ENCODE data around the gene HMGN1. TPM values are rescaled to one million over a fixed set of nuclear protein-coding genes. Genes with fewer than 3 reads are reported as not detected.

The HMGN1 gene
- total and polyA plus RNA-seq, 2 donors (not counting 1 experiment from before 2014, with no cell fraction given): 117 to 317 TPM

DNA sequence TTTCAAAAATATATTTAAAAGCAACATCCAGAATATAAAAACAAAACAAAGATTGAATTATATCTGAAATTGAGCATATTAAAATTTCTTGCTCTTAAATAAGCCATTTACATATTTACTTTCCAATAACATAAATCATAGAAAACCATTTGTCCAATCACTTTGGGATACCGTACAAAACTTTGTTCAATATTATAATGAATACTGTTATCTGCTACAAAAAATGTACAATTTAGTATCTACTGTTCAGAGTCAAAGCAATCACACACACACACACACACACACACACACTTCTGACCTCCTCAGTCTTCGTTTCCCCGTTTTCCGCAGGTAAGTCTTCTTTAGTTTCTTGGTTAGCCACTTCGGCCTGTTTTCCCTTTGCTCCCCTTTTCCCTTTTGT, 4.0 kb downstream of the HMGN1 start:
- DNase-seq (no peak), ATAC-seq (ENCODE audit: low read depth) (no peak)
- H3K36me3 ChIP-seq (replicated peaks in 1 of 2; ENCODE audit: control extremely low read depth in 1 of 2, control insufficient read depth in 1 of 2, extremely low read depth in 1 of 2, insufficient read depth in 2 of 2, low read length in 1 of 2): peaks cover 0 to 47% of the 10 kb centered on the region in 2 experiments
- Mint-ChIP-seq H3K27ac (no peak overlapping the region), H3K27me3 (no peaks in the 10 kb centered on the region), H3K4me1 (peaks cover 29% of the 10 kb centered on the region), H3K4me3 (no peak overlapping the region), H3K9me3 (ENCODE audit: insufficient read depth) (no peaks in the 10 kb centered on the region)
- H3K4me3 ChIP-seq (ENCODE audit: control extremely low read depth in 1 of 5, extremely low read depth in 1 of 5, insufficient read depth in 1 of 5, low read depth in 2 of 5, low read length in 4 of 5): no peak overlapping the region
- ChIA-PET POLR2A (no interaction called here), CTCF (interaction anchor here (1.1 kb wide), 1 partner anchor 43 kb away, joined by 4 read pairs; no protein-coding TSS in a partner anchor)
- H3K4me2 ChIP-seq (replicated peaks; ENCODE audit: low read depth, low read length, poor library complexity, severe bottlenecking): no peak overlapping the region
- H4K20me1 ChIP-seq (ENCODE audit: control insufficient read depth, insufficient read depth, low read length, poor library complexity, severe bottlenecking): peaks cover 25% of the 10 kb centered on the region
- intact Hi-C loops (cut with micrococcal nuclease): no loop called here
- H3K9me3 ChIP-seq (ENCODE audit: control extremely low read depth in 1 of 3, control insufficient read depth in 2 of 3, insufficient read depth in 1 of 3, low read length in 2 of 3): no peaks in the 10 kb centered on the region
- no peak for TF ChIP-seq EZH2 (IDR thresholded peaks at IDR 0.05; ENCODE audit: borderline replicate concordance, insufficient read depth, low read depth, low read length, poor library complexity, severe bottlenecking)
- TF ChIP-seq, protein P1, sequence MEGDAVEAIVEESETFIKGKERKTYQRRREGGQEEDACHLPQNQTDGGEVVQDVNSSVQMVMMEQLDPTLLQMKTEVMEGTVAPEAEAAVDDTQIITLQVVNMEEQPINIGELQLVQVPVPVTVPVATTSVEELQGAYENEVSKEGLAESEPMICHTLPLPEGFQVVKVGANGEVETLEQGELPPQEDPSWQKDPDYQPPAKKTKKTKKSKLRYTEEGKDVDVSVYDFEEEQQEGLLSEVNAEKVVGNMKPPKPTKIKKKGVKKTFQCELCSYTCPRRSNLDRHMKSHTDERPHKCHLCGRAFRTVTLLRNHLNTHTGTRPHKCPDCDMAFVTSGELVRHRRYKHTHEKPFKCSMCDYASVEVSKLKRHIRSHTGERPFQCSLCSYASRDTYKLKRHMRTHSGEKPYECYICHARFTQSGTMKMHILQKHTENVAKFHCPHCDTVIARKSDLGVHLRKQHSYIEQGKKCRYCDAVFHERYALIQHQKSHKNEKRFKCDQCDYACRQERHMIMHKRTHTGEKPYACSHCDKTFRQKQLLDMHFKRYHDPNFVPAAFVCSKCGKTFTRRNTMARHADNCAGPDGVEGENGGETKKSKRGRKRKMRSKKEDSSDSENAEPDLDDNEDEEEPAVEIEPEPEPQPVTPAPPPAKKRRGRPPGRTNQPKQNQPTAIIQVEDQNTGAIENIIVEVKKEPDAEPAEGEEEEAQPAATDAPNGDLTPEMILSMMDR (IDR thresholded peaks at IDR 0.05): no peak
- no peaks in the 10 kb centered on the region for H3K27me3 ChIP-seq (replicated peaks in 1 of 4; ENCODE audit: control extremely low read depth in 1 of 4, control insufficient read depth in 3 of 4, insufficient read depth in 4 of 4, low read length in 3 of 4)
- H3K27ac ChIP-seq (ENCODE audit: low read length in 2 of 2): peak overlapping the region in 1 of 2 donors; percentile 35
- H3K4me1 ChIP-seq (ENCODE audit: control insufficient read depth in 2 of 2, insufficient read depth in 2 of 2, low read length in 2 of 2): peaks cover 15 to 18% of the 10 kb centered on the region in 2 donors
- no CpG with 5 or more reads among the region's 5 CpGs for WGBS (ENCODE audit: insufficient coverage)
- peaks cover 27% of the 10 kb centered on the region for H3K79me2 ChIP-seq (ENCODE audit: control insufficient read depth, insufficient read depth, low read length)
- no peak overlapping the region for H2AFZ ChIP-seq (ENCODE audit: insufficient read depth, low read depth, low read length, poor library complexity, severe bottlenecking)
- H3K9ac ChIP-seq (ENCODE audit: low read length): no peak overlapping the region

DNA sequence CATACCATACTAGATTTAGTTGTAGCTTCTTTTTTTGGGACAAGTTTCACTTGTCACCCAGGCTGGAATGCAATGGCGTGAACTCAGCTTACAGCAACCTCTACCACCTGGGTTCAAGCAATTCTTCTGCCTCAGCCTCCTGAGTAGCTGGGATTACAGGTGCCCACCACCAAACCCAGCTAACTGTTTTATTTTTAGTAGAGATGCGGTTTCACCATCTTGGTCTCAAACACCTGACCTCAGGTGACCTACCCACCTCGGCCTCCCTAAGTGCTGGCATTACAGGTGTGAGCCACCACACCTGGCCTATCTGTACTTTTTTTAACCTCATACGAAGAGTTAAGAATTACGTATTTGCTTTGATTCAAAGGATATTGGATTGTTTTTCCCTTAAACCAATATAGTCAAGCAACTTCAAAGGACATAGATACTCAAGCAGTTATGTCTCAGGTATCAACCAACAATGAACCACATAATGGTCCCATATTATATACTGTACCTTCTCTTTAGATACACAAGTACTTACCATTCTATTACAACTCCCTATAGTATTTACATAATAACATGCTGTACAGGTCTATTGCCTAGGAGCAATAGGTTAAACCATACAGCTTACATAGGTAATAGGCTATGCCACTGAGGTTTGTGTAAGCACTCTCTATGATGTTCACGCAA, 7.5 kb downstream of the HMGN1 start:
- Histone ChIP-seq H2AFZ (ENCODE audit: insufficient read depth, low read depth, low read length, poor library complexity, severe bottlenecking) (no peak overlapping the region), H3K27ac (ENCODE audit: low read length in 2 of 2) (no peak overlapping the region), H4K20me1 (ENCODE audit: control insufficient read depth, insufficient read depth, low read length, poor library complexity, severe bottlenecking) (peaks cover 12% of the 10 kb centered on the region), H3K9me3 (ENCODE audit: control extremely low read depth in 1 of 3, control insufficient read depth in 2 of 3, insufficient read depth in 1 of 3, low read length in 2 of 3) (no peaks in the 10 kb centered on the region), H3K4me2 (replicated peaks; ENCODE audit: low read depth, low read length, poor library complexity, severe bottlenecking) (no peak overlapping the region), H3K4me1 (ENCODE audit: control insufficient read depth in 2 of 2, insufficient read depth in 2 of 2, low read length in 2 of 2) (peaks cover 0 to under 1% of the 10 kb centered on the region in 2 donors), H3K36me3 (replicated peaks in 1 of 2; ENCODE audit: control extremely low read depth in 1 of 2, control insufficient read depth in 1 of 2, extremely low read depth in 1 of 2, insufficient read depth in 2 of 2, low read length in 1 of 2) (peaks cover 0 to 40% of the 10 kb centered on the region in 2 experiments), H3K4me3 (ENCODE audit: control extremely low read depth in 1 of 5, extremely low read depth in 1 of 5, insufficient read depth in 1 of 5, low read depth in 2 of 5, low read length in 4 of 5) (no peak overlapping the region), H3K79me2 (ENCODE audit: control insufficient read depth, insufficient read depth, low read length) (peaks cover 9% of the 10 kb centered on the region), H3K9ac (ENCODE audit: low read length) (no peak overlapping the region), H3K27me3 (replicated peaks in 1 of 4; ENCODE audit: control extremely low read depth in 1 of 4, control insufficient read depth in 3 of 4, insufficient read depth in 4 of 4, low read length in 3 of 4) (no peaks in the 10 kb centered on the region)
- Mint-ChIP-seq H3K27me3 (no peaks in the 10 kb centered on the region), H3K4me3 (no peak overlapping the region), H3K27ac (no peak overlapping the region), H3K4me1 (peaks cover 16% of the 10 kb centered on the region), H3K9me3 (ENCODE audit: insufficient read depth) (no peaks in the 10 kb centered on the region)
- ChIA-PET POLR2A (no interaction called here), CTCF (interaction anchor here (0.7 kb wide), 1 partner anchor 114 kb away, joined by 3 read pairs; no protein-coding TSS in a partner anchor)
- ATAC-seq (ENCODE audit: low read depth) (no peak), DNase-seq (no peak)
- WGBS (ENCODE audit: insufficient coverage): 100% methylated on average over 2 of the region's 6 CpGs
- intact Hi-C loops (cut with micrococcal nuclease): no loop called here
- TF ChIP-seq, protein P1 (IDR thresholded peaks at IDR 0.05): no peak
- TF ChIP-seq EZH2 (IDR thresholded peaks at IDR 0.05; ENCODE audit: borderline replicate concordance, insufficient read depth, low read depth, low read length, poor library complexity, severe bottlenecking): no peak
